ENCODE results near the gene CNR2.
"Not testable (repeated sequence)": the region's sequence is repeated elsewhere in the genome, so short reads cannot be mapped to it uniquely, and the experiment has no call there.

CNR2 gene

DNA sequence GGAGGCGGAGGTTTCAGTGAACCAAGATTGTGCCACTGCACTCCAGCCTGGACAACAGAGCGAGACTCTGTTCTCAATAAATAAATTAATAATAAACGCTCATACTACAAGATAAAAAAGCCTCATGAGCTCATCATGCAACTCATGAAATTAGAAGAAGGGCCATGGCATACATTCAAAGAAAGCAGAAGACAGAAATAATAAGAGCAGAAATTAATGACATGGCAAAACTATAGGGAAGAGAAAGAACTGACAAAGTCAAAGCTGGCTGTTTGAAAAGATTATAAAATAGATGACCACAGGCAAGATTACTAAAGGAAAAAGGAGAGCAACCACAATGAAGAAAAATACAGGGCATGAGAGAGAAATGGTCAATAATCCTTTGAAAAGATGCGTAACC is 30.4 kb downstream of the CNR2 start:
- DNase-seq = no peak

DNA sequence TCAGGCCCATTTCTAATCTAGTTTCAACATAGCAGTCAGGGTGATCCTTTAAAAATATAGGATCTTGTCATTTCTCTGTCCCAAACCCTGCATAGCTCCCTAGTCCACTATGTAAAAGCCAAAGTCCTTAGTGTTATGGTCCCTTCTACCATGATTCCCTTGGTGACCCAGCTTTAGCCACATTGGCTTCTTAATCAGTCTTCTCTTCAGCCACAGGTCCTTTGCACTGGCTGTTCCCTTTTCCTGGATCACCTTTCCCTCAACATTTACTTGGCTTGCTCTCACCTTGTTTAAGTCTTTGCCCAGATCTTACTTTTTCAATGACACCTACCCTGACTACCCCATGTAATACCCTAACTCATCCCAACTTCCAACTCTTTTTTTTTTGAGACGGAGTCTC is 33.4 kb downstream of the CNR2 start:
- DNase-seq = no peak

DNA sequence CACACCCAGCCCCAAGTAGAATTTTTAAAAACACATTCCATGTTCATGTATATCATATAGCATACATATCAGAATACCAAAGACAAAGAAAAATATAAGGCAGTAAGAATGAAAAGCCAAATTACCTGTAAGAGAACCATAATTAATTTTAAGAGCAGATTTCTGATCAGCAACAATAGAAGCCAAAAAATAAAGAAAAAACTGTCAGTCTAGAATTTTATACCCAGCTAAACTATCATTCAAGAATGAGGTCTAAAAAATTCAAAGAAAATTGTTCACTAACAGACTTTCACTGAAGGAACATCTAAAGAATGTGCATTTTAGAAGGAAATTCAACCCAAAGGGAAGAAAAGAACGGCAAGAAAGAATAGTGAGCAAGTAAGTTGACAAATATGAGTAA is 34.5 kb downstream of the CNR2 start:
- no peak for DNase-seq

DNA sequence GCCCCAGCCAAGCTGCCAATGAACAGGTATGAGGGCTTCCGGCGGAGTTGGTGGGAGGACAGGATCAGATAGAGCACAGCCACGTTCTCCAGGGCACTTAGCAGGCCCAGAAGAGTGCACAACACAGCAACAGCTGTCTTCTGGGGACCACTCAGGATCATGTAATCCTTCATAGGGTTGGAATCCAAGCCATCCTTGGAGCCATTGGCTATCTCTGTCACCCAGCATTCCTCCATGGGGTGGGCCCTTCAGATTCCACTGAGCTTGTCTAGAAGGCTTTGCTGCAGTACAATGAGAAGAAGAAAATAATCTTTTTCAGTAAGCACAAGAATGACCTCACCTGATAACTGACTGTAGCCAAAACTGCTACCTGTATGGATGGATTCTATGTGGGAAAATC is 37.8 kb downstream of the CNR2 start:
- DNase-seq = no peak

DNA sequence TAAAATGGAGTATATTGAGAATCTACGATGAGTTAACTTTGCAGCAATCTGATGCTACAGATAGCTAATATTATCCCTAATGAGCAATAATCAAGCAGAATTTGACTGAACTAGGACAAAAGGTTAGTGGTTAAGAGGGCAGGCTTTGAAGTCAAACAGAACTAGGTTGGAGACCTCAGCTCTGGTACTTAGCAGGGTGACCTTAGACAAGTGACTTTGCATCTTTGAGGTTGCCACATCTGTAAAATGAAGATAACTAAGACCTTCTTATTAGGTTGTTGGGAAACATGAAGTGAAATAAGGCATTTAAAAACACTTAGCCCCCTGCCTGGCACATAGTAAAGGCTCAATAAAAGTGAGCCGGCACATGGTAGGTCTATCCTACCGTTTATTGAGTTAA is 40.7 kb downstream of the CNR2 start:
- no peak for DNase-seq

DNA sequence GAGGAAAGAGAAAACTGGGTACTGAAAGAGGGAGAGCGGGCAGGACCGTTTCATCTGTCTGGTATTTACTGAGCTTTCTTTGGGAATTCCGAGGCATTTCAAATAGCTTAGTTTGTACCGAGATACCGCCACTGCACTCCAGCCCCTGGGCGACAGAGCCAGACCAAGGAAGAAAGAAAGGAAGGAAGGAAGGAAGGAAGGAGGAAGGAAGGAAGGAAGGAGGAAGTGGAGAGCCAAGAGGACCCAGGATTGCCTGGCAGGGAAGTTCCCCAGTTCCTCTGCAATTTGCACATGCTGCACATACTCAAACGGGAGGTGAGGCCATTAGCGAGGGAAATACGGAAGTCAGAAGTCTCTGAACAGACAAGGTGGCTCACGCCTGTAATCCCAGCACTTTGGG is 44.1 kb downstream of the CNR2 start:
- no peak for DNase-seq

DNA sequence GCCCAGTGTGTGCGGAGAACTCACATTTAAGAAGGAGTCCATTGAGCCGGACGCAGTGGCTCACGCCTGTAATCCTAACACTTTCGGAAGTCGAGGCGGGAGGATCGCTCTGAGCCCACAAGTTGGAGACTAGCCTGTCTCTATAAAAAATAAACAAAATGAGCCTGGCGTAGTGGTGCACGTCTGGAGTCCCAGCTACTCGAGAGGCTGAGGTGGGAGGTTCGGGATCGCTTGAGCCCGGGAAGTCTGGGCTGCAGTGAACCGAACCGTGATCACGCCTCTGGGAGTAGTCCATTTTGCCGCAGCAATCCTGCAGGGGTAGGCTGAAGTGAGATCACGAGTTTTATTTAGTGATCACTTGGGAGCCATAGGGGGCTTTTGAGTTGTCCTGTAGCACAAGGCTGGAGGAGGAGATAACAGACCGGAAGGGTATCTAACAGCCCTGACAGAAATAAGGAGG is 44.6 kb downstream of the CNR2 start:
- no peak for DNase-seq

DNA sequence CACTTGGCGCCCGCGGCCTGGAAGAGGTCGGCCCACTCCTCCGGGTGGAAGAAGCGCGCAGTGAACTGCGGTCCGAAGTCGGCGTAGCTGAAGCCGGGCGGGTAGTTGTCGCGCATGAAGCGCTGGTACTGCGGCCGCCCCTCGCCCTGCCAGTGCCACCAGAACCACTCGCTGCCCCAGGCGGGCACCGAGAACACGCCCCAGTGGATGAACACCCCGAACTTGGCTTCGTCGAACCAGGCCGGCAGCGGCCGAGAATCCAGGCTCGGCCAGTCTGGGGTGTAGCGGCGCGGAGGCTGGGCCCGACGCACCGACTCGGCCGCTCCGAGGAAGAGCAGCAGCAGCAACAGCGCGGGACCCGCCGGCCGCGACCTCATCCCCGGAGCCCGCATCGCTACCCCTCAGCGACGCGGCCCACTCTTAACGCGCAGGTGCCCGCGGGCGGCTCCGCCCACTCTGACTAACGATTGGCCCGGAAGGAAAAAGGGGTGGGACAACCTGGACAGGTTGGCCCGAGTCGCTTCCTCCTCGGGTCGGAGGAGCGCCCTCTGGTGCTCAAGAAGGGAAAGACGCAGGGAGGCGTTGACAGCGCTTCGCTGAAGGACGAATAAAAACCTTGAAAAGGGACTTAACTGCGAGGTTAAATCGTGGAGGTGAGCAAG is 45.1 kb downstream of the CNR2 start, which contains the start of gene FUCA1:
Gene FUCA1, minus strand, starts transcription at position 396 of the 662 bp plus-strand sequence. Its CDS starts 4 bp downstream, at position 392.
- peak; percentile 96 for DNase-seq

DNA sequence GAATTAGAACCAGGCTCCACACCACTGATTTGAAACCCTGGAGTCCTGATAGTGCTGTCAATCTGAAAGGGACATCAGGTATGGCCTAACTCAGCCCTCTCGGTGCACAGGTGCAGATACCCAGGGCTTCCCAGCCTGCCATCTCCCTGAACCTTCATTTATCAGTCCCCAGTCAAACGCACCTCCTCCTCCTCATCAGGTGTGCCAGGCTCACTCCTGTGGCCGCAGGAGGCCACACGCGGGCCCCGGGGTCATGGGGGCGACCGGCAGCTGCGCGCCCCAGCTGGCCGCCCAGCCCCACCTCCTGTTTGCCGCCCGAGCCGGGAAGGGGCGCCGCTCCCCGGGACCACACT is 45.6 kb downstream of the CNR2 start:
- no peak for DNase-seq

DNA sequence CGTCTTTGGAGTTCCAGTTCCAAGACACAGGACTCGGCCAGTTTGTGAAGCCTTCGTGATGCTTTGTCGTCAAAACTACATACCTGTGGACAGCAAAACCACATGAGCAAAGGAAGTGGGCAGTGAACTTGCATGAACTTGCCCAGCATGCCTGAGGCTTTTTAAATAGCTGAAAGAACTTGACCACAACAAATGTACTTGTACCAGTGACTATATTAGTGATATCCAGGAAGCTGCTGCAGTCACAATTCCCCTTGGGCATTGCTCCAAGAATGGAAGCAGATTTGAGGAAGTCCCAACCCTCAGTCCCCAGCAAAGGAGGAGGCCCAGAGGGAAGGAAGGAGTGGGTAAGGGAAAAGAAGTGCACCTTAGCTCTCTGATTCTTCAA is 47.6 kb downstream of the CNR2 start:
- no peak for DNase-seq

DNA sequence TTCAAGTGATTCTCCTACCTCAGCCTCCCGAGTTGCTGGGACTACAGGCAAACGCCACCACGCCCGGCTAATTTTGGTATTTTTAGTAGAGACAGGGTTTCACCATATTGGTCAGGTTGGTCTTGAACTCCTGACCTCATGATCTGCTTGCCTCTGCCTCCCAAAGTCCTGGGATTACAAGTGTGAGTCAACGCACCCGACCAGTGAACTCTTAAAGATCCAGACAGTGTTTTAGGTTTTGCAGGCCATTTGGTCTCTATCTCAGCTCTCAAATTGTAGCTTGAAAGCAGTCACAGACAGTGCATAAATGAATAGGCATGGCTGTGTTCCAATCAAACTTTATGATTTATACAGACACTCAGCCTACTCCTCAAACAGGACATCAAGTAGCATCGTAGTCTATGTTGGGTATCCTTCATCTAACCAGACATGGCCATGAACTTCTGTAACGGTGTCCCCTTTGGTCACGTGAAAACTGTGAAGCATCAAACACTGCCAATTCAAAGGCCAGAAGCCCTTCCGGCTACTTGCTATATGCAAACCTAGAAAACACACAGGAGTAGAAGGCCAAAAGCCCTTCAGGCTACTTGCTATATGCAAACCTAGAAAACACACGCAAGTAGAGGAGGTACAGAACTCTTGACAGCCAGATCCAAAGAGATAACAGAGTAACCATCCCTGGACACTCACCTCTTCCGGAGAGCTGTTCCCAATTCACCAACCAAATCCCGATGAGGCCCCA is 48.2 kb downstream of the CNR2 start:
- DNase-seq = no peak

DNA sequence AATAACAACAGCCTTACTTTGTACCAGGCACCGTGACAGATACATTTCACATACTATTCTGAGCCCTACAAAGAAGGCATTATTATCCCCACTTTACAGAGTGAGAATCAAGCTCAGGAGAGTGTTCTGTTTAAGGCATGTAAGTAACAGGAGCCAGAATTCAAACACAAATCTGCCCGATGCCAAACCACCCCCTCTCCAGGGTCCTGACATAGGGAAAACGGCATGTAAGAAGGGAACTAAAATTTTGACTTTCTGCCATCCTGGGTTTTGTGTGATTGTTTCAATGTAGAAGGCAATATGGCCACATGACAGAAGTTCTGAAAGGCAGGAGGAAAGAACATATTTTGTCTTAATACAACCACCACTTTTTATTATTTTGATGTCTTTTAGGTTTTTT is 50.5 kb downstream of the CNR2 start:
- DNase-seq = no peak

DNA sequence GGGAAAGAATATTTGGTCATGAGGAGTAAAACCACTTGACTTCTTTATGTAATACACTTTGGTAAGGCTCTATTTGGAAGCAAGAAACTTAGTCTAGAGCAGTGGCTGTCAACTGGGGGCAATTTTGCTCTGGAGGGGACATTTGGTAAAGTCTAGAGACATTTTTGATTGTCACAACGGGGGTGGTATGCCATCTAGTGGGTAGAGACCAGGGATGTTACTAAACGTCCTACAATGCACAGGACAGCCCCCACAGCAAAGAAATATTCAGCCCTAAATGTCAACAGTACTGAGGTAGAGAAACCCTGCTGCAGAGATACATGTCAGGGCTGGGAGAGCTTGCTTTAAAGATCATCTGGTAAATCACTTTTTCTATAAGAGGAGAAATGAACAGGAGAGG is 58.6 kb downstream of the CNR2 start:
- no peak for DNase-seq

DNA sequence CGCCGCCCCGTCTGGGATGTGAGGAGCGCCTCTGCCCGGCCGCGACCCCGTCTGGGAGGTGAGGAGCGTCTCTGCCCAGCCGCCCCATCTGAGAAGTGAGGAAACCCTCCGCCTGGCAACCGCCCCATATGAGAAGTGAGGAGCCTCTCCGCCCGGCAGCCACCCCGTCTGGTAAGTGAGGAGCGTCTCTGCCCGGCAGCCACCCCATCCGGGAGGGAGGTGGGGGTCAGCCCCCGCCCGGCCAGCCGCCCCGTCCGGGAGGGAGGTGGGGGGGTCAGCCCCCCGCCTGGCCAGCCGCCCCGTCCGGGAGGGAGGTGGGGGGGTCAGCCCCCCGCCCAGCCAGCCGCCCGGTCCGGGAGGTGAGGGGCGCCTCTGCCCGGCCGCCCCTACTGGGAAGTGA is 60.0 kb downstream of the CNR2 start:
- DNase-seq = not testable (repeated sequence)

DNA sequence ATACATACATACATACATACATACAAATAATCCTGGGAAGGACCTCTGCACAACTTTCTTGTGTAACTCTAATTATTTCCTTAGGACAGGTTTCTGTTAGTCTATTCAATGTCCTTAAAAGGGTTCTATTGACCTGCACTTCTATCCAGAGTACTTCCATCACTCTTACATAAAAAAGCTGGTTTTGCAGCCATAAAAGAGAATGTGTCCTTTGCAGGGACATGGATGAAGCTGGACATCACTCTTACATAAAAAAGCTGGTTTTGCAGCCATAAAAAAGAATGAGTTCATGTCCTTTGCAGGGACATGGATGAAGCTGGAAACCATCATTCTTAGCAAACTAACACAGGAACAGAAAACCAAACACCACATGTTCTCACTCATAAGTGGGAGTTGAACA is 61.8 kb downstream of the CNR2 start:
- DNase-seq = not testable (repeated sequence)

DNA sequence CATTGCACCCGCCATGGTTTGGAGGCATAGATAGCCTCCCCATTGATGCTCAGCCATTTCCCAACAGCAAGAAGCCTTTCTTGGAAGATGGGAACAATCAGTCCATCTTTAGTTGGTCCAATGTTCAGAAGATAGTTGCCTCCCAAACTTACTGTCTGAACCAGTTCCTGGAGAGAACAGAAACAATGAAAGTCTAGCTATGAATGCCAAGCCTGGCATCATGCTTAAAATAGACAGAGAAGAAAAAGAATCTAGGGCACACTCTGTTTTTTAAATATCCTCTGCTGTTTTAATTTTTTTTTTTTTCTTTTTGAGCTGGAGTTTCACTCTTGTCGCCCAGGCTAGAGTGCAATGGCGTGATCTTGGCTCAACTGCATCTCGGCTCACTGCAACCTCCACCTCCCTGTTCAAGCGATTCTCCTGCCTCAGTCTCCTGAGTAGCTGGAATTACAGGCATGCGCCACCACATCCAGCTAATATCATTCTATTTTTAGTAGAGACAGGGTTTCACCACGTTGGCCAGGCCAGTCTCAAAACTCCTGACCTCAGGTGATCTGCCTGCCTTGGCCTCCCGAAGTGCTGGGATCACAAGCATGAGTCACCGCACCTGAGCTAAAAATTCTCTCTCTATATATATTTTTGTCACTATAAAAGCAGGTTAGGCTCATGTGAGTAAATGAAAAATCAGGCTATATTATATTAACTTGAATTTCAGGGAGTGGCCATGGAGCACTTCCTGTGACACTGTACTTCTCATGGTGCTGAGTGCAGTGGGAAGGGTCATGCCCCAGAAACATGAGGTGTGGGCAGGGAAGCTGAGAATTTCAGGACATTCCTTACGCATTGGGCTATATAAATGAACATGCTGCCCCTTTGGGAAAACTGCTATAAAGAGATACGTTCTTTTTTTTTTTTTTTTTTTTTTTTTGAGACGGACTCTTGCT is 64.2 kb downstream of the CNR2 start:
- DNase-seq = no peak

DNA sequence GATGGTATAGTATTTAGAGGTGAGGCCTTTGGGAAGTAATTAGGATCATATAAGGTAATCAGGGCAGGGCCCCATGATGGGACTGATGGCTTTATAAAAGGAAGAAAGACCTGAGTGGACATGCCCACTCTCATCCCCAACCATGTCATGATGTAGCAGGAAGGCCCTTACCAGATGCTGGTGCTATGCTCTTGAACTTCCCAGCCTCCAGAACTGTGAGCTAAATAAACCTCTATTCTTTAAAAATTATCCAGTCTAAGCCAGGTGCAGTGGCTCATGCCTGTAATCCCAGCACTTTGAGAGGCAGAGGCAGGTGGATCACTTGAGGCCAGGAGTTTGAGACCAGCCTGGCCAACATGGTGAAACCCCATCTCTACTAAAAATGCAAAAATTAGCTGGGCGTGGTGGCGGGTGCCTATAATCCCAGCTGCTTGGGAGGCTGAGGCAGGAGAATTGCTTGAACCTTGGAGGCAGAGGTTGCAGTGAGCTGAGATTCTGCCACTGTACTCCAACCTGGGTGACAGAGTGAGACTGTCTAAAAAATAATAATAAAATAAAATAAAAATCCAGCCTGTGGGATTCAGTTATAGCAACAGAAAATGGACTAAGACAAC is 65.6 kb downstream of the CNR2 start:
- DNase-seq = not testable (repeated sequence)

DNA sequence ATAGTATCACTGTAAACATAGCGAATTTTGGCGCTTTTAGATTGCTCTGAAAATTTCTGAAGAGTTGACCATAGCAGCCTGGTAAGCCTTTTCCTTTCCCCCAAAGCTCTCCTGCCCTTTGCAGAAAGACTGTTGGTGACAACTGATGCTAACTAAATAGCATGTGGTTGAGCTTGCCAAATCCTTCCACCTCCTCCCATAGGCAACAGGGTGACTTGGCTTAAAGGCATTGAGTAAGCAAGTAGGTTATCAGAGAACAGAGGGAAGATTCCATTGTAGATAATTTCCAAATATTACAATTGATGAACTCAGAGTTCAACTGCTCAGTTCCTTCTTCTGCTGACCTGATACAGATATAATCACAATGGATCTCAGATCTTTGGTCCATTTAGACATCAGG is 68.0 kb downstream of the CNR2 start:
- DNase-seq = no peak

DNA sequence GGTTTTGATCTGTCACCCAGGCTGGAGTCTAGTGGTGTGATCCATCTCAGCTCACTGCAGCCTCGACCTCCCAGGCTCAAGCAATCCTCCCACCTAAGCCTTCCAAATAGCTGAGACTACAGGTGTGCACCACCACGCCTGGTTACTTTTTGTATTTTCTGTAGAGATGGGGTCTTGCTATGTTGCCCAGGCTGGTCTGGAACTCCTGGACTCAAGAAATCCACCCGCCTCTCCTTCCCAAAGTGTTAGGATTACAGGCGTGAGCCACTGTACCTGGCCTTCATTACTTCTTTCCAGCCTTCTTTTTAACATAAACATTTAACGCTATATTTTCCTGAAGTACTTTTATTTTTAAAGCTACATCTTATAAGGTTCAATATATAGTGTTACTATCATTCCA is 69.5 kb downstream of the CNR2 start:
- no peak for DNase-seq

DNA sequence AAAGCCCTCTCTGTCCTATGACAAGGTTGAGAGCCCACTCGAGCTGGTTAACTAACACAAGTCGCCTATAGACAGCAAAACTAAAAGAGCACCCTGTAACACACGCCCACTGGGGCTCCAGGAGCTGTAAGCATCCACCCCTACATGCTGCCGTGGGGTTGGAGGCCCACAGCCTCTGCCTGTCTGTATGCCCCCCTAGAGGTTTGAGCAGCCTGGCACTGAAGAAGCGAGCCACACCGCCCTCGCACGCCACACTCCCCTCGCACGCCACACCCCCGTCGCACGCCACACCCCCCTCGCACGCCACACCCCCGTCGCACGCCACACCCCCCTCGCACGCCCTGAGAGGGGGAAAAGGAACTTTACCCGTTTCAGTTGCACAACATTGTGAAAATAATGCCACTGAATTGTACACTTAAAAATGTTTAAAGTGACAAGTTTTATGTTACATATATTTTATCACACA is 74.7 kb downstream of the CNR2 start:
- peak; percentile 47 for DNase-seq

DNA sequence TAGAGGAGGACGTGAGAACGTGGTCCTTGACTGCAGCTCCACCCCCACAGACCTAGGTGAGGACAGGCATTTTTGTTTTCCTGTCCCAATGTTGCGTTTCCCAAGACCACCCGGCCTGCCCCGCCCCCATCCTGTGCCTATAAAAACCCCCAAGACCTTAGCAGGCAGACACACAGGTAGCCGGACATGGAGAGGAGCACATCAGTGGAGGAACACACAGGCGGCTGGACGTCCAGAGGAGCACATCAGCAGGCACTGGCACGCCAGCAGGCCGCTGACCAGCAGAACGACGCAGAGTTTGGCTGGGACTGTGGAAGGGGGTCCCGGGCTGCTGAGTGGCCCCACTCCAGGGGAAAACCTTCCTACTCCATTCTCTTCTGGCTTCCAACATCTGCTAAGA is 75.3 kb downstream of the CNR2 start:
- no peak for DNase-seq

DNA sequence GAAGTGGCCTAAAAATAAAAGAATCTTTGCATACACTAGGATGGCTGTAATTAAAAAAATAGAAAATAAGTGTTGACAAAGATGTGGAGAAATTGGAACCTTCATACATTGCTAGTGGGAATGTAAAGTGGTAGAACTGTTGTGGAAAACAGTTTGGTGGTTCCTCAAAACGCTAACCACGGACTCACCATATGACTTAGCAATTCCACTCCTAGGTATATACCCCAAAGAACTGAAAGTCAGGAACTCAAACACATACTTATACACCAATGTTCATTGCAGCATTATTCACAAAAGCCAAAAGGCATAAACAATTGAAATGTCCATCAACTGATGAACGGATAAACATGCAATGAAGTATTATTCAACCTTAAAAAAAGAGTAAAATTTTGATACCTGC is 77.1 kb downstream of the CNR2 start:
- DNase-seq = no peak

DNA sequence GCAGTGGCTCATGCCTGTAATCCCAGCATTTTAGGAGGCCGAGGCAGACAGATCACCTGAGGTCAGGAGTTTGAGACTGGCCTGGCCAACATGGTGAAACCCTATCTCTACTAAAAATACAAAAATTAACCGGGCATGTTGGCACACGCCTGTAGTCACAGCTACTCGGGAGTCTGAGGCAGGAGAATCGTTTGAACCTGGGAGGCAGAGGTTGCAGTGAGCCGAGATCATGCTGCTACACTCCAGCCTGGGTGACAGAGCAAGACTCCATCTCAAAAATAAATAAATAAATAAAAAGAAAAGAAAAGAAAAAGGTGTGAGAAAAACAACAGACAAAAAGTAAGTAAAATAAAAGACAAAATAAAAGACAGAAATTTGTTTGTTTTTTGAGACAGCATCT is 79.0 kb downstream of the CNR2 start:
- DNase-seq = not testable (repeated sequence)

Measured in NCI-H1105 (cell line).